ENCODE results near the gene VAC14. TPM values are rescaled to one million over a fixed set of nuclear protein-coding genes. Genes with fewer than 3 reads are reported as not detected.
A peak's percentile ranks its signal among the peaks of the same experiment; 100 is the strongest.

Gene VAC14
- total RNA-seq, 4 donors from 2014 or later: 39.5 to 65.5 (median 45.4) TPM

- peaks cover 18% of the 10 kb centered on the region for H3K36me3 ChIP-seq
- 47% methylated on average over 7 of the region's 8 CpGs for WGBS
- DNase-seq (ENCODE audit: low spot score in 2 of 2): no peak
These were observed 44.9 kb downstream of the VAC14 start for GRCh38 chr16:70756071-70756470.

GRCh38 chr16:70754851-70755600 is 45.9 kb downstream of the VAC14 start:
- TF ChIP-seq EP300 (IDR thresholded peaks at IDR 0.05): no peak
- TF ChIP-seq CTCF (IDR thresholded peaks at IDR 0.05): no peak
- no peak for TF ChIP-seq POLR2AphosphoS5 (IDR thresholded peaks at IDR 0.05)
- TF ChIP-seq POLR2A (IDR thresholded peaks at IDR 0.05): no peak
- DNase-seq (ENCODE audit: low spot score in 2 of 2): no peak
- 81% methylated on average over 12 of the region's 12 CpGs for WGBS
- no peaks in the 10 kb centered on the region for H3K27me3 ChIP-seq
- H3K4me1 ChIP-seq: peaks cover 68% of the 10 kb centered on the region
- peaks cover 16% of the 10 kb centered on the region for H3K36me3 ChIP-seq
- no peaks in the 10 kb centered on the region for H3K9me3 ChIP-seq
- no peak overlapping the region for H3K27ac ChIP-seq
- H3K4me3 ChIP-seq: no peak overlapping the region

More at GRCh38 chr16:70756071-70756470, 44.9 kb downstream of the VAC14 start:
- Histone ChIP-seq H3K4me1 (peaks cover 69% of the 10 kb centered on the region), H3K27me3 (no peaks in the 10 kb centered on the region), H3K9me3 (no peaks in the 10 kb centered on the region), H3K4me3 (no peak overlapping the region), H3K27ac (no peak overlapping the region)
- TF ChIP-seq CTCF (IDR thresholded peaks at IDR 0.05) (no peak), EP300 (IDR thresholded peaks at IDR 0.05) (no peak), POLR2AphosphoS5 (IDR thresholded peaks at IDR 0.05) (no peak), POLR2A (IDR thresholded peaks at IDR 0.05) (no peak)

GRCh38 chr16:70754371-70754770 is 46.6 kb downstream of the VAC14 start:
- 81% methylated on average over 7 of the region's 11 CpGs for WGBS
- H3K36me3 ChIP-seq: peaks cover 16% of the 10 kb centered on the region
- no peaks in the 10 kb centered on the region for H3K27me3 ChIP-seq
- H3K27ac ChIP-seq: no peak overlapping the region
- peaks cover 69% of the 10 kb centered on the region for H3K4me1 ChIP-seq
- H3K4me3 ChIP-seq: no peak overlapping the region
- TF ChIP-seq POLR2A (IDR thresholded peaks at IDR 0.05) (no peak), EP300 (IDR thresholded peaks at IDR 0.05) (no peak), CTCF (IDR thresholded peaks at IDR 0.05) (no peak), POLR2AphosphoS5 (IDR thresholded peaks at IDR 0.05) (no peak)
- DNase-seq (ENCODE audit: low spot score in 2 of 2): no peak
- H3K9me3 ChIP-seq: no peaks in the 10 kb centered on the region

GRCh38 chr16:70753694-70754325 is 47.1 kb downstream of the VAC14 start:
- WGBS: 48% methylated on average over 8 of the region's 8 CpGs
- Histone ChIP-seq H3K27me3 (no peaks in the 10 kb centered on the region), H3K4me3 (no peak overlapping the region), H3K27ac (peak overlapping the region; percentile 14), H3K9me3 (no peaks in the 10 kb centered on the region), H3K36me3 (peaks cover 16% of the 10 kb centered on the region), H3K4me1 (peaks cover 74% of the 10 kb centered on the region)
- DNase-seq (ENCODE audit: low spot score in 2 of 2): no peak
- TF ChIP-seq POLR2AphosphoS5 (IDR thresholded peaks at IDR 0.05) (no peak), CTCF (IDR thresholded peaks at IDR 0.05) (no peak), POLR2A (IDR thresholded peaks at IDR 0.05) (no peak)

DNA sequence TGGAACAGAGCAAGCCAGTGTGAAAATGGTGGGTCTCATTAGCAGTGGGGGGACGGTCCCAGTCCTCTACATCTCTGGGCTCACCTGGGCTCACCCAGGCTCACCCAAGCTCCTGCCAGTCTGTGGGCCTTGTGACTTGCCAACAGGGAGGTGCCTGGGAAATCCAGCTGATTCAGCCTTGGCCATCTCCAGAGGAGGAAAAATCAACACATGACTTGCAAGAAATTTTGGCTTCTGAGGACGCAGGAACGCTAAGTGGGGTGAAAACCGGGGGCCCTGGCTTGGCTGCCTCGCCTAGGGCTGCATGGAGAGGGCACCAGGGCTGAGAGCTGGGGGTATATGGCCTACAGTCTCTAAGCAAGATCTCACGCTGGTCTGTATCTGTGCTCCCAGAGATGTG is 47.7 kb downstream of the VAC14 start:
- 44% methylated on average over 5 of the region's 6 CpGs for WGBS
- TF ChIP-seq POLR2A (IDR thresholded peaks at IDR 0.05) (no peak), POLR2AphosphoS5 (IDR thresholded peaks at IDR 0.05) (no peak), CTCF (IDR thresholded peaks at IDR 0.05) (no peak), EP300 (IDR thresholded peaks at IDR 0.05) (no peak)
- H3K36me3 ChIP-seq: peaks cover 13% of the 10 kb centered on the region
- no peak overlapping the region for H3K4me3 ChIP-seq
- no peaks in the 10 kb centered on the region for H3K27me3 ChIP-seq
- H3K4me1 ChIP-seq: peaks cover 80% of the 10 kb centered on the region
- no peaks in the 10 kb centered on the region for H3K9me3 ChIP-seq
- no peak overlapping the region for H3K27ac ChIP-seq
- no peak for DNase-seq (ENCODE audit: low spot score in 2 of 2)

Data from suprapubic skin (tissue), 4 donors.